ENCODE results near the gene AIMP1. TPM values are rescaled to one million over a fixed set of nuclear protein-coding genes. Genes with fewer than 3 reads are reported as not detected.

Gene AIMP1
- total and polyA plus RNA-seq, 10 of the 15 experiments (the other 5 are each of a cell fraction or from before 2014, with no cell fraction given): 18.6 to 131 (median 56.5) TPM

GRCh38 chr4:106268786-106269185 lies 47.6 kb upstream of the AIMP1 start:
- ChIA-PET SMC1A (ENCODE audit: uncharacterized antibody, unreplicated experiment) (interaction anchor here (0.7 to 1.3 kb wide), 3 partner anchors 11 to 102 kb away, joined by 3 read pairs; no protein-coding TSS in a partner anchor), CTCF (interaction anchor here (0.9 to 3.1 kb wide), 6 partner anchors 10 to 630 kb away, joined by 3 to 10 read pairs (median 3); partner anchors contain the start of gene GIMD1), RAD21 (ENCODE audit: unreplicated experiment) (no interaction called here), POLR2A (no interaction called here)
- ATAC-seq: no peak
- Histone ChIP-seq H3K4me2 (ENCODE audit: control insufficient read depth, insufficient read depth) (no peak overlapping the region), H3K9ac (ENCODE audit: control insufficient read depth, insufficient read depth, low read length) (no peak overlapping the region), H3K27ac (ENCODE audit: control insufficient read depth, insufficient read depth) (no peak overlapping the region), H4K20me1 (ENCODE audit: control insufficient read depth, insufficient read depth) (no peaks in the 10 kb centered on the region), H3K27me3 (replicated peaks in 1 of 2; ENCODE audit: control insufficient read depth in 2 of 2, insufficient read depth in 2 of 2, low read length in 1 of 2) (no peaks in the 10 kb centered on the region), H3K79me2 (ENCODE audit: control insufficient read depth, insufficient read depth, low read length) (no peaks in the 10 kb centered on the region; the same call in 1 of the 2 replicates), H3K4me3 (no peak overlapping the region), H2AFZ (ENCODE audit: control insufficient read depth, low read depth, low read length) (no peak overlapping the region), H3K9me3 (replicated peaks; ENCODE audit: control insufficient read depth, insufficient read depth, low read length) (no peaks in the 10 kb centered on the region), H3K36me3 (ENCODE audit: control insufficient read depth in 2 of 2, insufficient read depth in 2 of 2, low read length in 1 of 2) (no peaks in the 10 kb centered on the region), H3K4me1 (ENCODE audit: control insufficient read depth, insufficient read depth, low read length) (no peaks in the 10 kb centered on the region)
- intact Hi-C loops (cut with micrococcal nuclease; ENCODE audit: unreplicated experiment) (loop anchor here (5.0 kb wide), 1 partner anchor 629 kb away; no protein-coding TSS in a partner anchor), in situ Hi-C loops (cut with MboI) (loop anchor here (10.0 kb wide), 1 partner anchor 236 kb away; no protein-coding TSS in a partner anchor)
- FAIRE-seq: no peak
- TF ChIP-seq RELA (IDR thresholded peaks at IDR 0.05; ENCODE audit: borderline replicate concordance, partially characterized antibody) (no peak), ZNF687 (IDR thresholded peaks at IDR 0.05) (no peak), NFIC (IDR thresholded peaks at IDR 0.05; ENCODE audit: low read depth, low read length) (no peak), ESRRA (IDR thresholded peaks at IDR 0.05; ENCODE audit: low read length) (no peak), TCF12 (IDR thresholded peaks at IDR 0.05; ENCODE audit: low read depth, low read length) (no peak), CEBPZ (IDR thresholded peaks at IDR 0.05; ENCODE audit: low read depth, low read length) (no peak), RCOR1 (conservative IDR thresholded peaks at IDR 0.05; ENCODE audit: low read depth, low read length) (no peak), SREBF2 (IDR thresholded peaks at IDR 0.05; ENCODE audit: low read length) (no peak), STAT3 (IDR thresholded peaks at IDR 0.05; ENCODE audit: low read depth, low read length) (no peak), ZNF384 (IDR thresholded peaks at IDR 0.05; ENCODE audit: borderline replicate concordance, low read depth, low read length) (no peak), WRNIP1 (IDR thresholded peaks at IDR 0.05; ENCODE audit: borderline replicate concordance, low read depth, low read length) (no peak), IRF5 (IDR thresholded peaks at IDR 0.05; ENCODE audit: borderline replicate concordance) (no peak), KDM1A (IDR thresholded peaks at IDR 0.05; ENCODE audit: borderline replicate concordance) (no peak), CHD2 (IDR thresholded peaks at IDR 0.05; ENCODE audit: borderline replicate concordance, low read depth, low read length) (no peak), SMAD5 (IDR thresholded peaks at IDR 0.05; ENCODE audit: low read depth) (no peak), RBBP5 (conservative IDR thresholded peaks at IDR 0.05) (no peak)
- no TSS peak for BruUV-seq (replicated peaks)
- DNase-seq (ENCODE audit: low read depth, low spot score): no peak
